ENCODE data around the gene NEMP2.
"Not testable (repeated sequence)": the region's sequence is repeated elsewhere in the genome, so short reads cannot be mapped to it uniquely, and the experiment has no call there.

Gene NEMP2

GRCh38 chr2:190501702-190502407 lies 32.7 kb downstream of the NEMP2 start:
- no peak for DNase-seq (ENCODE audit: low read depth)

GRCh38 chr2:190501231-190501630 lies 33.3 kb downstream of the NEMP2 start:
- DNase-seq (ENCODE audit: low read depth), result no peak
- no peak overlapping the region for H3K4me3 ChIP-seq (ENCODE audit: low read depth, low read length)

More at GRCh38 chr2:190501702-190502407, 32.7 kb downstream of the NEMP2 start:
- no peak overlapping the region for H3K4me3 ChIP-seq (ENCODE audit: low read depth, low read length)

GRCh38 chr2:190500054-190500502 lies 34.4 kb downstream of the NEMP2 start:
- no peak for DNase-seq (ENCODE audit: low read depth)

GRCh38 chr2:190499273-190499672 lies 35.2 kb downstream of the NEMP2 start:
- no peak overlapping the region for H3K4me3 ChIP-seq (ENCODE audit: low read depth, low read length)
- no peak for DNase-seq (ENCODE audit: low read depth)

More at GRCh38 chr2:190500054-190500502, 34.4 kb downstream of the NEMP2 start:
- H3K4me3 ChIP-seq (ENCODE audit: low read depth, low read length), result no peak overlapping the region

- no peak for DNase-seq (ENCODE audit: low read depth)
- H3K4me3 ChIP-seq (ENCODE audit: low read depth, low read length), result no peak overlapping the region
These were observed 37.1 kb downstream of the NEMP2 start for GRCh38 chr2:190497428-190497827.

GRCh38 chr2:190494600-190495227 lies 39.8 kb downstream of the NEMP2 start:
- H3K4me3 ChIP-seq (ENCODE audit: low read depth, low read length); DNase-seq (ENCODE audit: low read depth): not testable (repeated sequence)

- H3K4me3 ChIP-seq (ENCODE audit: low read depth, low read length), result no peak overlapping the region
- DNase-seq (ENCODE audit: low read depth), result no peak
These were observed 41.4 kb downstream of the NEMP2 start for GRCh38 chr2:190493095-190493494.

- no peak for DNase-seq (ENCODE audit: low read depth)
- H3K4me3 ChIP-seq (ENCODE audit: low read depth, low read length), result no peak overlapping the region
These were observed 44.0 kb downstream of the NEMP2 start for GRCh38 chr2:190490502-190490901.

- no peak overlapping the region for H3K4me3 ChIP-seq (ENCODE audit: low read depth, low read length)
- DNase-seq (ENCODE audit: low read depth), result no peak
These were observed 45.0 kb downstream of the NEMP2 start for GRCh38 chr2:190489475-190489874.

- DNase-seq (ENCODE audit: low read depth), result no peak
- H3K4me3 ChIP-seq (ENCODE audit: low read depth, low read length), result no peak overlapping the region
These were observed 45.8 kb downstream of the NEMP2 start for GRCh38 chr2:190488516-190489233.

- no peak overlapping the region for H3K4me3 ChIP-seq (ENCODE audit: low read depth, low read length)
- DNase-seq (ENCODE audit: low read depth), result no peak
These were observed 48.4 kb downstream of the NEMP2 start for GRCh38 chr2:190486037-190486623.

GRCh38 chr2:190482451-190482850 lies 52.1 kb downstream of the NEMP2 start:
- H3K4me3 ChIP-seq (ENCODE audit: low read depth, low read length), result no peak overlapping the region
- DNase-seq (ENCODE audit: low read depth), result no peak

GRCh38 chr2:190481339-190481738 lies 53.2 kb downstream of the NEMP2 start:
- no peak for DNase-seq (ENCODE audit: low read depth)
- no peak overlapping the region for H3K4me3 ChIP-seq (ENCODE audit: low read depth, low read length)

GRCh38 chr2:190478572-190479195 lies 55.8 kb downstream of the NEMP2 start:
- no peak overlapping the region for H3K4me3 ChIP-seq (ENCODE audit: low read depth, low read length)
- DNase-seq (ENCODE audit: low read depth), result no peak

GRCh38 chr2:190477661-190478454 lies 56.7 kb downstream of the NEMP2 start:
- DNase-seq (ENCODE audit: low read depth), result no peak
- H3K4me3 ChIP-seq (ENCODE audit: low read depth, low read length), result no peak overlapping the region

GRCh38 chr2:190470256-190470826 lies 64.2 kb downstream of the NEMP2 start:
- no peak for DNase-seq (ENCODE audit: low read depth)
- no peak overlapping the region for H3K4me3 ChIP-seq (ENCODE audit: low read depth, low read length)

- no peak overlapping the region for H3K4me3 ChIP-seq (ENCODE audit: low read depth, low read length)
- no peak for DNase-seq (ENCODE audit: low read depth)
These were observed 64.8 kb downstream of the NEMP2 start for GRCh38 chr2:190469771-190470170.

- peak; percentile 97 for DNase-seq (ENCODE audit: low read depth)
- no peak overlapping the region for H3K4me3 ChIP-seq (ENCODE audit: low read depth, low read length)
These were observed 65.5 kb downstream of the NEMP2 start for GRCh38 chr2:190468814-190469569.

Measured in skeletal muscle cell (primary cell).